ENCODE measurements around the gene WFS1. TPM values are rescaled to one million over a fixed set of nuclear protein-coding genes. Genes with fewer than 3 reads are reported as not detected.
A peak's percentile ranks its signal among the peaks of the same experiment; 100 is the strongest.

WFS1 gene
- total and polyA plus RNA-seq, 9 of the 15 experiments (the other 6 are each of a cell fraction or from before 2014, with no cell fraction given) = 0.01 to 0.29 (median 0.03) TPM; not detected in 5

GRCh38 chr4:6222761-6223292, 46.8 kb upstream of the WFS1 start:
- no peak overlapping the region for H3K9ac ChIP-seq (ENCODE audit: insufficient read depth in 1 of 2, low read depth in 2 of 2, low read length in 2 of 2)
- 13% methylated on average over 10 of the region's 10 CpGs for WGBS (ENCODE audit: insufficient coverage, low coverage, missing lambda C conversion rate)

More at GRCh38 chr4:6222761-6223292, 46.8 kb upstream of the WFS1 start:
- Histone ChIP-seq H3K9me3 (replicated peaks; ENCODE audit: control insufficient read depth, insufficient read depth, low read depth, low read length) (no peaks in the 10 kb centered on the region), H3K27me3 (ENCODE audit: control insufficient read depth in 2 of 2, insufficient read depth in 2 of 2, low read length in 2 of 2) (no peaks in the 10 kb centered on the region), H3K79me2 (ENCODE audit: control insufficient read depth, insufficient read depth, low read length) (no peaks in the 10 kb centered on the region), H3K4me1 (replicated peaks in 1 of 2; ENCODE audit: control insufficient read depth in 2 of 2, insufficient read depth in 2 of 2, low read length in 2 of 2) (peaks cover 0 to 3% of the 10 kb centered on the region in 2 experiments; a peak in 1 of 5 replicates), H3K9me1 (ENCODE audit: control insufficient read depth, insufficient read depth, low read length) (no peaks in the 10 kb centered on the region), H2AFZ (ENCODE audit: low read depth, low read length) (no peak overlapping the region), H3K4me3 (no peak overlapping the region), H3K4me2 (ENCODE audit: insufficient read depth, low read length) (no peak overlapping the region), H3K36me3 (ENCODE audit: control insufficient read depth, insufficient read depth, low read length) (no peaks in the 10 kb centered on the region), H4K20me1 (replicated peaks; ENCODE audit: control insufficient read depth, insufficient read depth, low read length) (no peaks in the 10 kb centered on the region), H3K27ac (ENCODE audit: extremely low read depth, low read depth, low read length) (no peak overlapping the region)
- in situ Hi-C loops (cut with MboI) = no loop called here
- intact Hi-C loops (cut with micrococcal nuclease) = no loop called here
- DNase-seq (ENCODE audit: extremely low read depth in 1 of 4, low spot score in 3 of 4) = no peak
- no peak for FAIRE-seq
- ATAC-seq = peak; percentile 60; the same call in 1 of the 3 replicates
- TF ChIP-seq HMGN3 (IDR thresholded peaks at IDR 0.05; ENCODE audit: borderline replicate concordance, extremely low read depth, insufficient read length, low read depth, low read length) (no peak), ZNF444 (CRISPR knock-in tag; IDR thresholded peaks at IDR 0.05) (no peak), ZNF445 (CRISPR knock-in tag; IDR thresholded peaks at IDR 0.05; ENCODE audit: low read depth) (no peak), ZNF311 (CRISPR knock-in tag; IDR thresholded peaks at IDR 0.05) (no peak), CXXC5 (CRISPR knock-in tag; IDR thresholded peaks at IDR 0.05) (no peak), POLR2H (tag; IDR thresholded peaks at IDR 0.05; ENCODE audit: low read depth) (no peak), BRD4 (IDR thresholded peaks at IDR 0.05) (no peak), ZBTB1 (CRISPR knock-in tag; IDR thresholded peaks at IDR 0.05; ENCODE audit: borderline replicate concordance, low read depth) (no peak), SMARCA4 (IDR thresholded peaks at IDR 0.05) (no peak), ZNF395 (CRISPR knock-in tag; IDR thresholded peaks at IDR 0.05) (no peak), MEF2D (tag; conservative IDR thresholded peaks at IDR 0.05; ENCODE audit: low read depth) (no peak), RAD51 (IDR thresholded peaks at IDR 0.05; ENCODE audit: borderline replicate concordance, low read depth) (no peak), SIN3B (IDR thresholded peaks at IDR 0.05; ENCODE audit: low read depth) (no peak), SMARCB1 (IDR thresholded peaks at IDR 0.05; ENCODE audit: insufficient read length, low read depth) (no peak), ZNF232 (CRISPR knock-in tag; IDR thresholded peaks at IDR 0.05) (no peak), ZNF140 (CRISPR knock-in tag; IDR thresholded peaks at IDR 0.05) (no peak), CREB1 (IDR thresholded peaks at IDR 0.05) (no peak), CREB1 (CRISPR knock-in tag; IDR thresholded peaks at IDR 0.05) (no peak), NR0B1 (IDR thresholded peaks at IDR 0.05; ENCODE audit: partially characterized antibody) (no peak), ZNF639 (CRISPR knock-in tag; conservative IDR thresholded peaks at IDR 0.05 in 1 of 2, IDR thresholded peaks at IDR 0.05 in 1 of 2) (no peak), DMBX1 (CRISPR knock-in tag; IDR thresholded peaks at IDR 0.05; ENCODE audit: borderline replicate concordance) (no peak)
- ChIA-PET POLR2A (no interaction called here), CTCF (ENCODE audit: low intra/inter-chr PET ratio) (no interaction called here)
- no TSS peak for BruUV-seq (replicated peaks)

Measured in K562 (cell line).